H1 (cell line): Measurements from ENCODE around the gene RSKR. TPM values are rescaled to one million over a fixed set of nuclear protein-coding genes. Genes with fewer than 3 reads are reported as not detected.

Source experiments
- CTCF ChIA-PET: fragments of 300-600 bp; sonication (Branson Sonifier 250); formaldehyde crosslinking; loops from one replicate; lab custom pipeline; 2021; ENCODE audit not compliant: partially characterized antibody; lab: Charles Lee
- POLR2A ChIA-PET: fragments of 300-600 bp; sonication (Branson Sonifier 250); formaldehyde crosslinking; loops from one replicate; lab custom pipeline; 2021; ENCODE audit warnings: inconsistent platforms; ENCODE audit not compliant: partially characterized antibody; lab: Charles Lee
- DNase-seq, 2 experiments: peaks; one replicate each; pipeline versions ENCODE4 v3.0.0 to v3.0.0-alpha.2; 2010 to 2022; ENCODE audit warnings: low spot score in 2 of 2, low read depth in 1 of 2, mixed read lengths in 1 of 2
- FAIRE-seq: peaks from 2 replicates; lab custom pipeline; 2011; peaks lifted over from hg19 to GRCh38; lab: Jason Lieb, UNC
- H2AFZ ChIP-seq: 2 replicates; pipeline ENCODE4 v1.8.1; 2012; ENCODE audit warnings: low read length, inconsistent platforms
- H2AK5ac ChIP-seq: 2 replicates; pipeline ENCODE4 v1.6.1; 2013; ENCODE audit warnings: low read depth, low read length
- H2BK120ac ChIP-seq: replicated peaks from 2 replicates; pipeline ENCODE3; 2013; ENCODE audit warnings: low read depth, low read length, inconsistent platforms
- H2BK12ac ChIP-seq: 2 replicates; pipeline ENCODE4 v1.6.1; 2013; ENCODE audit warnings: low read depth, low read length
- H2BK15ac ChIP-seq: 2 replicates; pipeline ENCODE4 v1.6.1; 2013; ENCODE audit warnings: low read length
- H2BK20ac ChIP-seq: 2 replicates; pipeline ENCODE4 v1.6.1; 2013; ENCODE audit warnings: low read length
- H2BK5ac ChIP-seq: 2 replicates; pipeline ENCODE4 v1.6.1; 2013; ENCODE audit warnings: low read depth, low read length
- H3K14ac ChIP-seq: 2 replicates; pipeline ENCODE4 v1.6.1; 2013; ENCODE audit warnings: inconsistent platforms; ENCODE audit not compliant: insufficient read length
- H3K18ac ChIP-seq: 2 replicates; pipeline ENCODE4 v1.6.1; 2013; ENCODE audit warnings: low read length; ENCODE audit errors: extremely low read depth
- H3K23ac ChIP-seq: 2 replicates; pipeline ENCODE4 v1.6.1; 2013; ENCODE audit warnings: inconsistent platforms; ENCODE audit not compliant: insufficient read length
- H3K23me2 ChIP-seq: 2 replicates; pipeline ENCODE4 v1.6.1; 2013; ENCODE audit warnings: low read depth, low read length
- H3K27ac ChIP-seq: 2 replicates; pipeline ENCODE4 v1.6.1; 2011; ENCODE audit warnings: low read depth, low read length, inconsistent platforms
- H3K27me3 ChIP-seq, 4 experiments: replicated peaks in 1 of 4; 1 replicate in 1 of 4; 2 replicates in 3 of 4; pipeline versions ENCODE4 v1.6.1 to v1.8.1; 2011 to 2013; ENCODE audit warnings: low read length in 3 of 4, mild to moderate bottlenecking in 3 of 4, inconsistent platforms in 2 of 4, mixed read lengths in 2 of 4, moderate library complexity in 1 of 4; ENCODE audit not compliant: control insufficient read depth in 3 of 4, insufficient read depth in 3 of 4; ENCODE audit errors: extremely low read depth in 1 of 4
- H3K36me3 ChIP-seq, 4 experiments: 2 replicates each; pipeline versions ENCODE4 v1.6.1 to v1.8.1; 2011 to 2013; ENCODE audit warnings: mild to moderate bottlenecking in 4 of 4, low read length in 3 of 4, moderate library complexity in 2 of 4, control low read depth in 1 of 4, inconsistent platforms in 1 of 4; ENCODE audit not compliant: insufficient read depth in 4 of 4, control insufficient read depth in 2 of 4
- H3K4ac ChIP-seq: replicated peaks from 2 replicates; pipeline ENCODE3; 2013; ENCODE audit warnings: low read length, low read depth, mixed read lengths, inconsistent platforms; ENCODE audit not compliant: insufficient read length
- H3K4me1 ChIP-seq, 4 experiments: replicated peaks in 1 of 4; 1 replicate in 1 of 4; 2 replicates in 3 of 4; pipeline versions ENCODE4 v1.6.1 to v1.8.1; 2011 to 2013; ENCODE audit warnings: low read length in 3 of 4, inconsistent platforms in 2 of 4, mixed read lengths in 1 of 4; ENCODE audit not compliant: insufficient read depth in 4 of 4, control insufficient read depth in 3 of 4
- H3K4me2 ChIP-seq, 2 experiments: 2 replicates each; pipeline versions ENCODE4 v1.6.1 to v1.8.1; 2011 to 2013; ENCODE audit warnings: low read depth in 2 of 2, low read length in 2 of 2, control low read depth in 1 of 2, inconsistent platforms in 1 of 2, mild to moderate bottlenecking in 1 of 2; ENCODE audit not compliant: insufficient read depth in 1 of 2
- H3K4me3 ChIP-seq, 4 experiments: fragments of 200-600, 300-600 bp in 1 of 4; sonication (generic), shearing (Covaris generic), sonication (Bioruptor Twin) in 1 of 4; 2 replicates each; pipeline versions ENCODE4 v1.5.1 to v1.8.1; 2011 to 2016; ENCODE audit warnings: low read length in 4 of 4, low read depth in 3 of 4, control low read depth in 2 of 4, inconsistent platforms in 2 of 4, mild to moderate bottlenecking in 2 of 4, mixed read lengths in 1 of 4, moderate library complexity in 1 of 4; ENCODE audit not compliant: insufficient read depth in 2 of 4; ENCODE audit errors: extremely low read depth in 1 of 4
- H3K56ac ChIP-seq: replicated peaks from 2 replicates; pipeline ENCODE3; 2013; ENCODE audit warnings: low read depth, mild to moderate bottlenecking, mixed read lengths, low read length, inconsistent platforms; ENCODE audit not compliant: insufficient read length
- H3K79me1 ChIP-seq: 2 replicates; pipeline ENCODE4 v1.6.1; 2013; ENCODE audit warnings: low read depth, low read length, control low read depth
- H3K79me2 ChIP-seq, 2 experiments: 2 replicates each; pipeline versions ENCODE4 v1.6.1 to v1.8.1; 2012 to 2013; ENCODE audit warnings: low read length in 2 of 2, mild to moderate bottlenecking in 2 of 2, inconsistent platforms in 1 of 2; ENCODE audit not compliant: insufficient read depth in 2 of 2, control insufficient read depth in 1 of 2
- H3K9ac ChIP-seq, 4 experiments: replicated peaks in 1 of 4; 1 replicate in 1 of 4; 2 replicates in 3 of 4; pipeline versions ENCODE4 v1.6.1 to v1.8.1; 2011 to 2013; ENCODE audit warnings: low read depth in 3 of 4, low read length in 3 of 4, control low read depth in 2 of 4, mild to moderate bottlenecking in 2 of 4, moderate library complexity in 2 of 4, inconsistent platforms in 1 of 4; ENCODE audit errors: extremely low read depth in 1 of 4
- H3K9me3 ChIP-seq, 2 experiments: 2 replicates each; pipeline versions ENCODE4 v1.6.1 to v1.8.1; 2012 to 2013; ENCODE audit warnings: mild to moderate bottlenecking in 2 of 2, moderate library complexity in 2 of 2, control low read depth in 1 of 2, inconsistent platforms in 1 of 2, low read depth in 1 of 2, low read length in 1 of 2, mixed read lengths in 1 of 2; ENCODE audit not compliant: insufficient read depth in 2 of 2
- H4K20me1 ChIP-seq, 2 experiments: replicated peaks in 1 of 2; 2 replicates each; pipeline versions ENCODE3 to v1.8.1; 2011 to 2013; ENCODE audit warnings: inconsistent platforms in 2 of 2, low read length in 2 of 2, mild to moderate bottlenecking in 1 of 2; ENCODE audit not compliant: insufficient read depth in 2 of 2, control insufficient read depth in 1 of 2
- H4K5ac ChIP-seq: 2 replicates; pipeline ENCODE4 v1.6.1; 2013; ENCODE audit warnings: low read length, low read depth, mixed read lengths, inconsistent platforms; ENCODE audit not compliant: insufficient read length
- H4K8ac ChIP-seq: 2 replicates; pipeline ENCODE4 v1.8.0; 2013; ENCODE audit warnings: mild to moderate bottlenecking, moderate library complexity, low read length, inconsistent platforms; ENCODE audit not compliant: insufficient read depth; ENCODE audit errors: extremely low read depth
- H4K91ac ChIP-seq: replicated peaks from 2 replicates; pipeline ENCODE3; 2013; ENCODE audit warnings: low read length, mixed read lengths, inconsistent platforms; ENCODE audit not compliant: insufficient read length
- CBX5 ChIP-seq: fragments of 300-800, 300-1000 bp; sonication (generic); IDR thresholded peaks from 2 replicates; pipeline ENCODE4 v1.7.1; 2016; ENCODE audit warnings: antibody characterized with exemption, low read length, low read depth
- HDAC2 ChIP-seq, 2 experiments: fragments of 300-600 bp in 1 of 2; sonication (generic) in 1 of 2; IDR thresholded peaks; 2 replicates each; pipeline ENCODE4 v1.6.1; 2011 to 2012; ENCODE audit warnings: low read depth in 2 of 2, low read length in 2 of 2, mild to moderate bottlenecking in 2 of 2, moderate library complexity in 2 of 2, borderline replicate concordance in 1 of 2, inconsistent platforms in 1 of 2
- WGBS, 2 experiments: shearing (Covaris generic) in 1 of 2; methylation state at CpG; one replicate each; pipeline versions ENCODE4 v1.1.6 to v1.1.7; 2013 to 2015; ENCODE audit warnings: low lambda C conversion rate in 2 of 2, mixed read lengths in 2 of 2, inconsistent platforms in 1 of 2, low coverage in 1 of 2, missing lambda C conversion rate in 1 of 2; ENCODE audit not compliant: insufficient replicate concordance in 2 of 2, insufficient coverage in 1 of 2, insufficient read length in 1 of 2; ENCODE audit errors: extremely low coverage in 1 of 2, missing lambda C conversion rate in 1 of 2; 5-methylcytosine and 5-hydroxymethylcytosine counted together
- polyA plus RNA-seq, 7 experiments: library from polyadenylated mRNA; depleted of rRNA in 3 of 7; stranded (reverse) in 5 of 7; unstranded in 2 of 7; fragments of >200 nt in 5 of 7; fragments of 200-250 nt in 2 of 7; gene quantifications; 1 replicate in 5 of 7; 2 replicates in 1 of 7; 4 replicates in 1 of 7; pipeline versions ENCODE4 v1.2.1 to v1.2.3, GENCODE V29; 2011 to 2013; ENCODE audit warnings: missing spikeins in 2 of 7, mixed read lengths in 2 of 7
- total RNA-seq: library from RNA; stranded (reverse); fragmentation: NEBNext Ultra II Directional; extraction: Animal tissue kit (Norgen Biotek cat#: 25700); gene quantifications from 2 replicates; pipeline ENCODE4 v1.2.1, GENCODE V29; 2021

The RSKR gene
- total and polyA plus RNA-seq, 2 of the 8 experiments (the other 6 are each of a cell fraction or from before 2014, with no cell fraction given) = 24.1 to 28.5 TPM

GRCh38 chr17:28662527-28662829 is 48.5 kb upstream of the RSKR start:
- Histone ChIP-seq H4K8ac (peak overlapping the region; percentile 51; the same call in 1 of the 2 replicates), H2BK120ac (no peak overlapping the region), H4K20me1 (peaks cover 0 to 12% of the 10 kb centered on the region in 2 experiments), H3K36me3 (peaks cover 0 to 25% (median 11%) of the 10 kb centered on the region in 4 experiments; a peak in 4 of 8 replicates), H3K79me2 (peaks cover 28 to 70% of the 10 kb centered on the region in 2 experiments), H2BK12ac (no peak overlapping the region), H3K4me1 (peaks cover 0 to 2% (median 0%) of the 10 kb centered on the region in 4 experiments; a peak in 3 of 7 replicates), H2BK5ac (peak overlapping the region; percentile 66), H2BK15ac (peak overlapping the region; percentile 18; the same call in 1 of the 2 replicates), H3K4me3 (peak overlapping the region; percentile 85 to 99 (median 96)), H3K79me1 (peaks cover 8% of the 10 kb centered on the region), H2AFZ (no peak overlapping the region), H3K27ac (peak overlapping the region; percentile 92), H3K14ac (no peak overlapping the region), H4K91ac (peak overlapping the region; percentile 26), H3K56ac (peak overlapping the region; percentile 73), H3K23me2 (peaks cover 3% of the 10 kb centered on the region; the same call in 1 of the 2 replicates), H3K9ac (peak overlapping the region; percentile 73 to 96 (median 93)), H3K4ac (no peak overlapping the region), H3K23ac (no peak overlapping the region), H2AK5ac (no peak overlapping the region), H4K5ac (no peak overlapping the region), H2BK20ac (no peak overlapping the region), H3K9me3 (peaks cover 0 to 17% of the 10 kb centered on the region in 2 experiments; a peak in 3 of 4 replicates), H3K4me2 (peak overlapping the region; percentile 74 to 81), H3K18ac (peak overlapping the region; percentile 83; the same call in 1 of the 2 replicates), H3K27me3 (no peaks in the 10 kb centered on the region)
- 1% methylated on average over 10 of the region's 10 CpGs; no CpG with 5 or more reads in 1 of the 2 experiments for WGBS, 2 experiments
- TF ChIP-seq HDAC2 (IDR thresholded peaks at IDR 0.05; ENCODE audit: borderline replicate concordance in 1 of 2, low read depth in 2 of 2, low read length in 2 of 2) (0 out of 4 replicates have a peak, but pooled peaks of 1 of the 2 experiments have one; percentile 14), CBX5 (no peak)
- POLR2A ChIA-PET = interaction anchor here (0.6 to 3.9 kb wide), 21 partner anchors 8 to 88 kb away, joined by 3 to 55 read pairs (median 5); partner anchors contain the start of genes BLTP2, PROCA1, RPL23A and TLCD1
- DNase-seq (no peak), FAIRE-seq (no peak)
- CTCF ChIA-PET = interaction anchor here (0.8 to 4.0 kb wide), 3 partner anchors 13 to 55 kb away, joined by 4 to 38 read pairs (median 12); partner anchors contain the start of gene BLTP2
